ENCODE results near the gene AUTS2.

DNA sequence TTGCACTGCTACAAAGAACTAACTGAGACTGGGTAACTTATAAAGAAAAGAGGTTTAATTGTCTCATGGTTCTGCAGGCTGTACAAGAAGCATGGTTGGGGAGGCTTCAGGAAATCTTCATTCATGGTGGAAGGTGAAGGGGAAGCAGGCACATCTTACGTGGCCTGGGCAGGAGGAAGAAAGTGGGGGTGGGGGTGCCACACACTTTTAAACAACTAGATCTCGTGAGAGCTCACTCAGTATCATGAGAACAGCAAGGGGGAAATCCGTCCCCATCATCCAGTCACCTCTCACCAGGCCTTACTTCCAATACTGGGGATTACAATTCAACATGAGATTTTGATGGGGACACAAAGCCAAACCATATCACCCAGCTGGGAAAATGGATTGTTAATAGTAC is 281.7 kb downstream of the AUTS2 start:
- no peak for TF ChIP-seq SIN3B (IDR thresholded peaks at IDR 0.05; ENCODE audit: low read depth)
- TF ChIP-seq FOXP1 (CRISPR knock-in tag; IDR thresholded peaks at IDR 0.05) = no peak
- TF ChIP-seq TBP (optimal IDR thresholded peaks at IDR 0.05; ENCODE audit: low read depth, low read length) = no peak
- TF ChIP-seq, protein P1, sequence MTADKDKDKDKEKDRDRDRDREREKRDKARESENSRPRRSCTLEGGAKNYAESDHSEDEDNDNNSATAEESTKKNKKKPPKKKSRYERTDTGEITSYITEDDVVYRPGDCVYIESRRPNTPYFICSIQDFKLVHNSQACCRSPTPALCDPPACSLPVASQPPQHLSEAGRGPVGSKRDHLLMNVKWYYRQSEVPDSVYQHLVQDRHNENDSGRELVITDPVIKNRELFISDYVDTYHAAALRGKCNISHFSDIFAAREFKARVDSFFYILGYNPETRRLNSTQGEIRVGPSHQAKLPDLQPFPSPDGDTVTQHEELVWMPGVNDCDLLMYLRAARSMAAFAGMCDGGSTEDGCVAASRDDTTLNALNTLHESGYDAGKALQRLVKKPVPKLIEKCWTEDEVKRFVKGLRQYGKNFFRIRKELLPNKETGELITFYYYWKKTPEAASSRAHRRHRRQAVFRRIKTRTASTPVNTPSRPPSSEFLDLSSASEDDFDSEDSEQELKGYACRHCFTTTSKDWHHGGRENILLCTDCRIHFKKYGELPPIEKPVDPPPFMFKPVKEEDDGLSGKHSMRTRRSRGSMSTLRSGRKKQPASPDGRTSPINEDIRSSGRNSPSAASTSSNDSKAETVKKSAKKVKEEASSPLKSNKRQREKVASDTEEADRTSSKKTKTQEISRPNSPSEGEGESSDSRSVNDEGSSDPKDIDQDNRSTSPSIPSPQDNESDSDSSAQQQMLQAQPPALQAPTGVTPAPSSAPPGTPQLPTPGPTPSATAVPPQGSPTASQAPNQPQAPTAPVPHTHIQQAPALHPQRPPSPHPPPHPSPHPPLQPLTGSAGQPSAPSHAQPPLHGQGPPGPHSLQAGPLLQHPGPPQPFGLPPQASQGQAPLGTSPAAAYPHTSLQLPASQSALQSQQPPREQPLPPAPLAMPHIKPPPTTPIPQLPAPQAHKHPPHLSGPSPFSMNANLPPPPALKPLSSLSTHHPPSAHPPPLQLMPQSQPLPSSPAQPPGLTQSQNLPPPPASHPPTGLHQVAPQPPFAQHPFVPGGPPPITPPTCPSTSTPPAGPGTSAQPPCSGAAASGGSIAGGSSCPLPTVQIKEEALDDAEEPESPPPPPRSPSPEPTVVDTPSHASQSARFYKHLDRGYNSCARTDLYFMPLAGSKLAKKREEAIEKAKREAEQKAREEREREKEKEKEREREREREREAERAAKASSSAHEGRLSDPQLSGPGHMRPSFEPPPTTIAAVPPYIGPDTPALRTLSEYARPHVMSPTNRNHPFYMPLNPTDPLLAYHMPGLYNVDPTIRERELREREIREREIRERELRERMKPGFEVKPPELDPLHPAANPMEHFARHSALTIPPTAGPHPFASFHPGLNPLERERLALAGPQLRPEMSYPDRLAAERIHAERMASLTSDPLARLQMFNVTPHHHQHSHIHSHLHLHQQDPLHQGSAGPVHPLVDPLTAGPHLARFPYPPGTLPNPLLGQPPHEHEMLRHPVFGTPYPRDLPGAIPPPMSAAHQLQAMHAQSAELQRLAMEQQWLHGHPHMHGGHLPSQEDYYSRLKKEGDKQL (CRISPR knock-in tag; IDR thresholded peaks at IDR 0.05; ENCODE audit: borderline replicate concordance) = no peak
- no peak for TF ChIP-seq THRAP3 (IDR thresholded peaks at IDR 0.05; ENCODE audit: borderline replicate concordance)
- TF ChIP-seq EZH2 (IDR thresholded peaks at IDR 0.05; ENCODE audit: borderline replicate concordance, low read depth, low read length) = no peak
- TF ChIP-seq ZNF274 (IDR thresholded peaks at IDR 0.05; ENCODE audit: borderline replicate concordance, low read depth, low read length) = no peak
- no peak for TF ChIP-seq ZBTB1 (CRISPR knock-in tag; IDR thresholded peaks at IDR 0.05; ENCODE audit: borderline replicate concordance, low read depth)
- no peak for TF ChIP-seq ATF1 (CRISPR knock-in tag; IDR thresholded peaks at IDR 0.05)
- TF ChIP-seq ATF1 (tag; IDR thresholded peaks at IDR 0.05) = no peak
- TF ChIP-seq, protein P2, sequence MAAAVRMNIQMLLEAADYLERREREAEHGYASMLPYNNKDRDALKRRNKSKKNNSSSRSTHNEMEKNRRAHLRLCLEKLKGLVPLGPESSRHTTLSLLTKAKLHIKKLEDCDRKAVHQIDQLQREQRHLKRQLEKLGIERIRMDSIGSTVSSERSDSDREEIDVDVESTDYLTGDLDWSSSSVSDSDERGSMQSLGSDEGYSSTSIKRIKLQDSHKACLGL (CRISPR knock-in tag; IDR thresholded peaks at IDR 0.05; ENCODE audit: borderline replicate concordance, poor library complexity, severe bottlenecking) = no peak
